Activated T-helper 17 cell treated with anti-CD3 and anti-CD28 coated beads, Interleukin-2, amount 50 U/mL, for 72 hours (primary cell): ENCODE data around the gene IREB2. TPM values are rescaled to one million over a fixed set of nuclear protein-coding genes. Genes with fewer than 3 reads are reported as not detected.
"Not testable (repeated sequence)": the region's sequence is repeated elsewhere in the genome, so short reads cannot be mapped to it uniquely, and the experiment has no call there.

ENCODE experiments used
- ATAC-seq: fragments of 150-1000 bp; cut with Tn5 transposase; replicated peaks from 2 replicates; pipeline ENCODE4 v1.10.0; 2021; ENCODE audit warnings: mild to moderate bottlenecking, moderate library complexity
- H3K27ac Mint-ChIP-seq: one replicate; pipeline ENCODE4 v1.8.0; 2022; ENCODE audit warnings: mixed read lengths
- H3K27me3 Mint-ChIP-seq: one replicate; pipeline ENCODE4 v1.8.0; 2022; ENCODE audit warnings: mixed read lengths
- H3K36me3 Mint-ChIP-seq: one replicate; pipeline ENCODE4 v1.8.0; 2022; ENCODE audit warnings: low read depth, mild to moderate bottlenecking, mixed read lengths
- H3K4me1 Mint-ChIP-seq: one replicate; pipeline ENCODE4 v1.8.0; 2022; ENCODE audit warnings: mixed read lengths
- H3K4me3 Mint-ChIP-seq: one replicate; pipeline ENCODE4 v1.8.0; 2022; ENCODE audit warnings: mild to moderate bottlenecking, mixed read lengths
- H3K9me3 Mint-ChIP-seq: one replicate; pipeline ENCODE4 v1.8.0; 2022; ENCODE audit warnings: mixed read lengths
- total RNA-seq, 2 donors: library from RNA; stranded (reverse); gene quantifications; one replicate each; pipeline ENCODE4 v1.2.3, GENCODE V29; 2022

The IREB2 gene
- total RNA-seq, 2 donors from 2014 or later = 63.6 to 84.0 TPM

- no peak overlapping the region for H3K4me3 Mint-ChIP-seq
- no peaks in the 10 kb centered on the region for H3K4me1 Mint-ChIP-seq
- H3K27ac Mint-ChIP-seq = no peak overlapping the region
- no peaks in the 10 kb centered on the region for H3K27me3 Mint-ChIP-seq
- H3K36me3 Mint-ChIP-seq = no peaks in the 10 kb centered on the region
- no peak for ATAC-seq
- no peaks in the 10 kb centered on the region for H3K9me3 Mint-ChIP-seq
These were observed 40.6 kb upstream of the IREB2 start for GRCh38 chr15:78397382-78397781.

GRCh38 chr15:78398076-78398825, 39.8 kb upstream of the IREB2 start:
- Mint-ChIP-seq H3K27ac (no peak overlapping the region), H3K9me3 (no peaks in the 10 kb centered on the region), H3K4me3 (no peak overlapping the region), H3K36me3 (no peaks in the 10 kb centered on the region), H3K27me3 (no peaks in the 10 kb centered on the region), H3K4me1 (no peaks in the 10 kb centered on the region)
- no peak for ATAC-seq

GRCh38 chr15:78399091-78399490, 38.9 kb upstream of the IREB2 start:
- no peaks in the 10 kb centered on the region for H3K4me1 Mint-ChIP-seq
- no peaks in the 10 kb centered on the region for H3K9me3 Mint-ChIP-seq
- H3K36me3 Mint-ChIP-seq = no peaks in the 10 kb centered on the region
- no peak overlapping the region for H3K27ac Mint-ChIP-seq
- no peak for ATAC-seq
- no peaks in the 10 kb centered on the region for H3K27me3 Mint-ChIP-seq
- H3K4me3 Mint-ChIP-seq = no peak overlapping the region

- H3K36me3 Mint-ChIP-seq = no peaks in the 10 kb centered on the region
- no peaks in the 10 kb centered on the region for H3K4me1 Mint-ChIP-seq
- no peaks in the 10 kb centered on the region for H3K27me3 Mint-ChIP-seq
These were observed 35.9 kb upstream of the IREB2 start for GRCh38 chr15:78402061-78402610.

GRCh38 chr15:78404125-78404524, 33.9 kb upstream of the IREB2 start:
- peaks cover 7% of the 10 kb centered on the region for H3K27me3 Mint-ChIP-seq
- no peaks in the 10 kb centered on the region for H3K36me3 Mint-ChIP-seq
- H3K27ac Mint-ChIP-seq = no peak overlapping the region
- ATAC-seq = no peak
- no peaks in the 10 kb centered on the region for H3K4me1 Mint-ChIP-seq
- no peaks in the 10 kb centered on the region for H3K9me3 Mint-ChIP-seq
- H3K4me3 Mint-ChIP-seq = no peak overlapping the region

More at GRCh38 chr15:78402061-78402610, 35.9 kb upstream of the IREB2 start:
- Mint-ChIP-seq H3K27ac (no peak overlapping the region), H3K4me3 (no peak overlapping the region), H3K9me3 (no peaks in the 10 kb centered on the region)
- ATAC-seq = no peak

GRCh38 chr15:78404796-78405195, 33.2 kb upstream of the IREB2 start:
- not testable (repeated sequence) for H3K36me3 Mint-ChIP-seq, H3K4me3 Mint-ChIP-seq, H3K27ac Mint-ChIP-seq, ATAC-seq, H3K9me3 Mint-ChIP-seq, H3K27me3 Mint-ChIP-seq, H3K4me1 Mint-ChIP-seq

- H3K36me3 Mint-ChIP-seq = no peaks in the 10 kb centered on the region
- no peak overlapping the region for H3K27ac Mint-ChIP-seq
- no peak overlapping the region for H3K4me3 Mint-ChIP-seq
- H3K4me1 Mint-ChIP-seq = no peaks in the 10 kb centered on the region
- H3K27me3 Mint-ChIP-seq = peaks cover 7% of the 10 kb centered on the region
- no peaks in the 10 kb centered on the region for H3K9me3 Mint-ChIP-seq
- ATAC-seq = no peak
These were observed 32.6 kb upstream of the IREB2 start for GRCh38 chr15:78405336-78405924.

GRCh38 chr15:78406016-78406585, 31.9 kb upstream of the IREB2 start:
- H3K36me3 Mint-ChIP-seq = no peaks in the 10 kb centered on the region
- H3K27me3 Mint-ChIP-seq = peaks cover 7% of the 10 kb centered on the region
- ATAC-seq = no peak
- H3K27ac Mint-ChIP-seq = no peak overlapping the region
- H3K4me1 Mint-ChIP-seq = no peaks in the 10 kb centered on the region
- no peak overlapping the region for H3K4me3 Mint-ChIP-seq
- no peaks in the 10 kb centered on the region for H3K9me3 Mint-ChIP-seq

- Mint-ChIP-seq H3K36me3 (no peaks in the 10 kb centered on the region), H3K4me1 (no peaks in the 10 kb centered on the region), H3K9me3 (no peaks in the 10 kb centered on the region), H3K27ac (no peak overlapping the region), H3K4me3 (no peak overlapping the region), H3K27me3 (peaks cover 7% of the 10 kb centered on the region)
- no peak for ATAC-seq
These were observed 30.2 kb upstream of the IREB2 start for GRCh38 chr15:78407608-78408354.

GRCh38 chr15:78408355-78408640, 29.7 kb upstream of the IREB2 start:
- Mint-ChIP-seq H3K4me3 (no peak overlapping the region), H3K4me1 (no peaks in the 10 kb centered on the region), H3K27ac (no peak overlapping the region), H3K27me3 (peaks cover 7% of the 10 kb centered on the region), H3K36me3 (no peaks in the 10 kb centered on the region), H3K9me3 (no peaks in the 10 kb centered on the region)
- ATAC-seq = no peak

- Mint-ChIP-seq H3K36me3 (no peaks in the 10 kb centered on the region), H3K4me1 (no peaks in the 10 kb centered on the region), H3K4me3 (no peak overlapping the region), H3K27ac (no peak overlapping the region), H3K27me3 (peaks cover 8% of the 10 kb centered on the region), H3K9me3 (no peaks in the 10 kb centered on the region)
- ATAC-seq = no peak
These were observed 29.1 kb upstream of the IREB2 start for GRCh38 chr15:78408961-78409360.

- no peaks in the 10 kb centered on the region for H3K9me3 Mint-ChIP-seq
- H3K4me3 Mint-ChIP-seq = no peak overlapping the region
- no peak for ATAC-seq
- peaks cover 10% of the 10 kb centered on the region for H3K27me3 Mint-ChIP-seq
- no peaks in the 10 kb centered on the region for H3K4me1 Mint-ChIP-seq
- no peaks in the 10 kb centered on the region for H3K36me3 Mint-ChIP-seq
- no peak overlapping the region for H3K27ac Mint-ChIP-seq
These were observed 27.0 kb upstream of the IREB2 start for GRCh38 chr15:78411061-78411460.

GRCh38 chr15:78414621-78415250, 23.3 kb upstream of the IREB2 start:
- H3K4me1 Mint-ChIP-seq = no peaks in the 10 kb centered on the region
- ATAC-seq = no peak

GRCh38 chr15:78415284-78415683, 22.7 kb upstream of the IREB2 start:
- no peak overlapping the region for H3K27ac Mint-ChIP-seq
- H3K27me3 Mint-ChIP-seq = peaks cover 3% of the 10 kb centered on the region
- no peaks in the 10 kb centered on the region for H3K9me3 Mint-ChIP-seq
- ATAC-seq = no peak
- no peaks in the 10 kb centered on the region for H3K4me1 Mint-ChIP-seq
- H3K4me3 Mint-ChIP-seq = no peak overlapping the region
- H3K36me3 Mint-ChIP-seq = no peaks in the 10 kb centered on the region

More at GRCh38 chr15:78414621-78415250, 23.3 kb upstream of the IREB2 start:
- Mint-ChIP-seq H3K9me3 (no peaks in the 10 kb centered on the region), H3K27ac (no peak overlapping the region), H3K36me3 (no peaks in the 10 kb centered on the region), H3K27me3 (peaks cover 3% of the 10 kb centered on the region), H3K4me3 (no peak overlapping the region)
